Esophagus (tissue), 2 donors: ENCODE measurements around the gene SCPEP1. TPM values are rescaled to one million over a fixed set of nuclear protein-coding genes. Genes with fewer than 3 reads are reported as not detected.

Experiments
- H3K27ac ChIP-seq, 2 donors: one replicate each; pipeline ENCODE4 v1.5.1; 2013; ENCODE audit warnings: low read depth in 2 of 2, mild to moderate bottlenecking in 2 of 2, inconsistent platforms in 1 of 2, low read length in 1 of 2, moderate library complexity in 1 of 2
- H3K27me3 ChIP-seq, 2 donors: one replicate each; pipeline ENCODE4 v1.6.1; 2013; ENCODE audit warnings: low read length in 2 of 2, control low read depth in 1 of 2, mild to moderate bottlenecking in 1 of 2; ENCODE audit not compliant: insufficient read depth in 2 of 2, control insufficient read depth in 1 of 2
- H3K36me3 ChIP-seq, 2 donors: one replicate each; pipeline ENCODE4 v1.6.1; 2013; ENCODE audit warnings: low read length in 1 of 2; ENCODE audit not compliant: control insufficient read depth in 2 of 2, insufficient read depth in 2 of 2
- H3K4me1 ChIP-seq, 2 donors: one replicate each; pipeline ENCODE4 v1.6.1; 2013; ENCODE audit warnings: low read length in 1 of 2; ENCODE audit not compliant: control insufficient read depth in 2 of 2, insufficient read depth in 2 of 2
- H3K4me3 ChIP-seq, 2 donors: one replicate each; pipeline ENCODE4 v1.5.1; 2013; ENCODE audit warnings: low read length in 2 of 2, mild to moderate bottlenecking in 2 of 2, low read depth in 1 of 2, moderate library complexity in 1 of 2
- H3K9me3 ChIP-seq, 2 donors: one replicate each; pipeline ENCODE4 v1.6.1; 2013; ENCODE audit warnings: mild to moderate bottlenecking in 2 of 2, low read depth in 1 of 2, low read length in 1 of 2, moderate library complexity in 1 of 2; ENCODE audit not compliant: control insufficient read depth in 2 of 2, insufficient read depth in 1 of 2
- WGBS, 2 donors: extraction: QIAGEN DNeasy Blood & Tissue Kit; methylation state at CpG; one replicate each; pipeline ENCODE4 v1.1.7; 2013; 5-methylcytosine and 5-hydroxymethylcytosine counted together
- polyA plus RNA-seq, 2 donors: library from polyadenylated mRNA; stranded (reverse); fragments of 200-250 nt; gene quantifications; one replicate each; pipeline ENCODE4 v1.2.3, GENCODE V29; 2013
- donor health status: healthy with polysubstance abuse.
- donor health status: Bipolar disorder and iron deficiency.

The SCPEP1 gene
- polyA plus RNA-seq, 2 donors, result 51.1 to 98.3 TPM

- Histone ChIP-seq H3K4me1 (no peaks in the 10 kb centered on the region), H3K36me3 (peaks cover 3 to 7% of the 10 kb centered on the region in 2 donors), H3K27ac (no peak overlapping the region), H3K9me3 (no peaks in the 10 kb centered on the region), H3K4me3 (no peak overlapping the region), H3K27me3 (no peaks in the 10 kb centered on the region)
- WGBS, 2 donors, result 27 to 30% methylated on average over 7 of the region's 7 CpGs
These were observed 32.0 kb downstream of the SCPEP1 start for GRCh38 chr17:57009737-57010445.

- no peak overlapping the region for H3K4me3 ChIP-seq
- WGBS, 2 donors, result 62 to 63% methylated on average over 3 of the region's 3 CpGs
- peaks cover 3 to 4% of the 10 kb centered on the region in 2 donors for H3K36me3 ChIP-seq
- H3K9me3 ChIP-seq, result no peaks in the 10 kb centered on the region
- no peak overlapping the region for H3K27ac ChIP-seq
- H3K4me1 ChIP-seq, result no peaks in the 10 kb centered on the region
- H3K27me3 ChIP-seq, result no peaks in the 10 kb centered on the region
These were observed 32.6 kb downstream of the SCPEP1 start for GRCh38 chr17:57010487-57010886.

GRCh38 chr17:57011491-57012015 is 33.6 kb downstream of the SCPEP1 start:
- WGBS, 2 donors, result 79 to 80% methylated on average over 7 of the region's 7 CpGs
- Histone ChIP-seq H3K4me3 (no peak overlapping the region), H3K27ac (no peak overlapping the region)

GRCh38 chr17:57016071-57016763 is 38.3 kb downstream of the SCPEP1 start:
- Histone ChIP-seq H3K36me3 (no peaks in the 10 kb centered on the region), H3K27ac (peak overlapping the region; percentile 26 to 65), H3K4me3 (no peak overlapping the region), H3K4me1 (peaks cover 5% of the 10 kb centered on the region in 2 donors), H3K27me3 (no peaks in the 10 kb centered on the region), H3K9me3 (no peaks in the 10 kb centered on the region)
- WGBS, 2 donors, result 80 to 84% methylated on average over 6 of the region's 6 CpGs

More at GRCh38 chr17:57011491-57012015, 33.6 kb downstream of the SCPEP1 start:
- Histone ChIP-seq H3K9me3 (no peaks in the 10 kb centered on the region), H3K4me1 (peaks cover 0 to 2% of the 10 kb centered on the region in 2 donors), H3K36me3 (no peaks in the 10 kb centered on the region), H3K27me3 (no peaks in the 10 kb centered on the region)

GRCh38 chr17:57016764-57017116 is 38.8 kb downstream of the SCPEP1 start:
- 34 to 42% methylated on average over 3 of the region's 3 CpGs for whole genome bisulfite sequencing, 2 donors
- Histone ChIP-seq H3K27me3 (no peaks in the 10 kb centered on the region), H3K4me1 (peaks cover 5% of the 10 kb centered on the region in 2 donors), H3K9me3 (no peaks in the 10 kb centered on the region), H3K27ac (peak overlapping the region; percentile 26 to 65), H3K4me3 (no peak overlapping the region), H3K36me3 (no peaks in the 10 kb centered on the region)

GRCh38 chr17:57017625-57018024 is 39.7 kb downstream of the SCPEP1 start:
- no peaks in the 10 kb centered on the region for H3K27me3 ChIP-seq
- peak overlapping the region in 1 of 2 donors; percentile 41 for H3K27ac ChIP-seq
- 66 to 70% methylated on average over 4 of the region's 4 CpGs for WGBS, 2 donors

GRCh38 chr17:57020208-57020607 is 42.3 kb downstream of the SCPEP1 start:
- WGBS, 2 donors, result 81 to 89% methylated on average over 3 of the region's 3 CpGs

More at GRCh38 chr17:57017625-57018024, 39.7 kb downstream of the SCPEP1 start:
- Histone ChIP-seq H3K9me3 (no peaks in the 10 kb centered on the region), H3K4me1 (peaks cover 5% of the 10 kb centered on the region in 2 donors), H3K4me3 (no peak overlapping the region), H3K36me3 (no peaks in the 10 kb centered on the region)

GRCh38 chr17:57021226-57021940 is 43.5 kb downstream of the SCPEP1 start:
- H3K36me3 ChIP-seq, result no peaks in the 10 kb centered on the region
- H3K27ac ChIP-seq, result no peak overlapping the region
- H3K4me1 ChIP-seq, result peaks cover 3 to 5% of the 10 kb centered on the region in 2 donors
- no peaks in the 10 kb centered on the region for H3K27me3 ChIP-seq
- no peak overlapping the region for H3K4me3 ChIP-seq
- H3K9me3 ChIP-seq, result no peaks in the 10 kb centered on the region
- 55 to 57% methylated on average over 4 of the region's 4 CpGs for WGBS, 2 donors

More at GRCh38 chr17:57020208-57020607, 42.3 kb downstream of the SCPEP1 start:
- no peaks in the 10 kb centered on the region for H3K27me3 ChIP-seq
- H3K27ac ChIP-seq, result no peak overlapping the region
- no peaks in the 10 kb centered on the region for H3K9me3 ChIP-seq
- H3K36me3 ChIP-seq, result no peaks in the 10 kb centered on the region
- no peak overlapping the region for H3K4me3 ChIP-seq
- H3K4me1 ChIP-seq, result peaks cover 5% of the 10 kb centered on the region in 2 donors

- Histone ChIP-seq H3K9me3 (no peaks in the 10 kb centered on the region), H3K27me3 (no peaks in the 10 kb centered on the region)
These were observed 47.9 kb downstream of the SCPEP1 start for GRCh38 chr17:57025876-57026275.

More at GRCh38 chr17:57025876-57026275, 47.9 kb downstream of the SCPEP1 start:
- H3K27ac ChIP-seq, result no peak overlapping the region
- H3K4me3 ChIP-seq, result no peak overlapping the region
- H3K4me1 ChIP-seq, result no peaks in the 10 kb centered on the region
- no peaks in the 10 kb centered on the region for H3K36me3 ChIP-seq
- 83 to 85% methylated on average over 1 of the region's 1 CpG for WGBS, 2 donors
